Measurements from ENCODE around the gene KRT79. TPM values are rescaled to one million over a fixed set of nuclear protein-coding genes. Genes with fewer than 3 reads are reported as not detected.

Gene KRT79
- total RNA-seq, 1 experiment from 2014 or later = not detected

DNA sequence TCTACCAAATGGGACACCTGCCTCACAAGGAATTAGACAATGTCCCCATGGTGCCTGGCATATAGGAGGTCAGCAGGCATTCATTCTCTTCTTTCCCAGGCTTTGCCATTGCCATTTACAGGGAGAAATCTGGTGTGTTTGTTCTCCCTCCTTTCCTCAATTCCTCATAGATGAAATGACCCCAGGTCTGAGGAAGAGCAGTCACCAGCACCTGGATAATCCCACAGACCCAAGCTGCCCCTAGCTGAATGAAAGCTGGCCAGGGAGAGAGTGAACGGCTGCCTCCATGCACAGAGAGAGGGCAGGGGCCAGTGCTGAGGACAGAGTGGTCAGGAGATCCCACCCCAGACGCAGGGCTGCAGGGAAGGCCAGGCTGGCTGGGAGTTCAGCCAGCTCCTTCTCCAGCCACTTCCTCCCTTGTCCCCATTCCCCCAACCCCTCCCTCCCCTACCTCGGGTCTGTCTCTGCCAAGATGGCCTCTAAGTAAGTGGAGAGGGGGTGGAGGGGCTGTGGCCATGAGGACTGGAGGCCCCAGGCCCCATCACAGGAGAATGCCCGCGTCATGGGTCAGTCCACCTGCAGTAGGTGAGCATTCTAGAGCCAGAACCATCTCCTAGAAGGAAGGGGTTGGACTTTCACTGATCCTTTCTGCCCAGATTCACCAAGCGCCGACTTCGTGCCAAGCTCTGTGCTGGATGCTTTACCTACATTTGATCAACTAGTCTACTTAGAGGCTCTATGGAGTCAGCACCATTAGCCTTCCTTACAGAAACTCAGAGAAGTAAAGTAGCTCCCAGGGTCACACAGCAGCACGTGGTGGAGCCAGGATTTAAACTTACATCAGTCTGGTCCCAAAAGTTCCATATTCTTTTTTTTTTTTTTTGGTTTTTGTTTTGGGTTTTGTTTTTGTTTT, 18.2 kb downstream of the KRT79 start:
- Histone ChIP-seq H3K4me3 (no peak overlapping the region), H3K27me3 (no peaks in the 10 kb centered on the region), H3K9me3 (no peaks in the 10 kb centered on the region), H3K36me3 (no peaks in the 10 kb centered on the region)
- DNase-seq = no peak

- Histone ChIP-seq H3K27me3 (no peaks in the 10 kb centered on the region), H3K4me3 (no peak overlapping the region), H3K9me3 (no peaks in the 10 kb centered on the region), H3K36me3 (no peaks in the 10 kb centered on the region)
- DNase-seq = no peak
Measured at GRCh38 chr12:52815161-52815560, 18.9 kb downstream of the KRT79 start.

DNA sequence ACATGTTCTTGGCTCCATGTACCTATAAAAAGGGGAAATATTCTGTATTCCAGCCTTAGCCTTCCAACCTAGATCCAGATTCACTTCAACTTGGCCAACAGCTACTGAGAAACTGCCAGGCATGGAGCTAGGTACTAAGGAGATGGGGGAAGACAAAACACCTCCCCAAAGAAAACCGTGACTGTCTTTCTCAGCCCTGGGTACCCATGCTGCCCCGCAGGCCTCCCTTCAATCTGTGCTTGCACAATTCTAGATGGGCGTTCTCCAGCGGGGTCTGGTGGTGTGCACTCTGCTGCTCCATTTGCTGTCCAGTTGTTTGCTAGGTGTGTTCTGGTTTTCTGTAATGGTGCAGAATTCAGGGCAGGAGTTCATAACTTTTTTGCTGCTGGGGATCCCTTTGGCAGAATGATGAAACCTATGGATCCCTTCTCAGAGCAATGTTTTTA, 19.4 kb downstream of the KRT79 start:
- Histone ChIP-seq H3K36me3 (no peaks in the 10 kb centered on the region), H3K9me3 (no peaks in the 10 kb centered on the region), H3K27me3 (no peaks in the 10 kb centered on the region), H3K4me3 (no peak overlapping the region)
- no peak for DNase-seq

GRCh38 chr12:52813885-52814709, 20.0 kb downstream of the KRT79 start, which contains the start of gene KRT4:
TSS of gene KRT4 (minus strand) at chr12:52814116. CDS start at chr12:52814058, 58 bp downstream.
- no peak for DNase-seq
- Histone ChIP-seq H3K4me3 (no peak within 1 kb of the TSS), H3K36me3 (no peaks in the 10 kb centered on the region), H3K27me3 (no peaks in the 10 kb centered on the region), H3K9me3 (no peaks in the 10 kb centered on the region)

DNA sequence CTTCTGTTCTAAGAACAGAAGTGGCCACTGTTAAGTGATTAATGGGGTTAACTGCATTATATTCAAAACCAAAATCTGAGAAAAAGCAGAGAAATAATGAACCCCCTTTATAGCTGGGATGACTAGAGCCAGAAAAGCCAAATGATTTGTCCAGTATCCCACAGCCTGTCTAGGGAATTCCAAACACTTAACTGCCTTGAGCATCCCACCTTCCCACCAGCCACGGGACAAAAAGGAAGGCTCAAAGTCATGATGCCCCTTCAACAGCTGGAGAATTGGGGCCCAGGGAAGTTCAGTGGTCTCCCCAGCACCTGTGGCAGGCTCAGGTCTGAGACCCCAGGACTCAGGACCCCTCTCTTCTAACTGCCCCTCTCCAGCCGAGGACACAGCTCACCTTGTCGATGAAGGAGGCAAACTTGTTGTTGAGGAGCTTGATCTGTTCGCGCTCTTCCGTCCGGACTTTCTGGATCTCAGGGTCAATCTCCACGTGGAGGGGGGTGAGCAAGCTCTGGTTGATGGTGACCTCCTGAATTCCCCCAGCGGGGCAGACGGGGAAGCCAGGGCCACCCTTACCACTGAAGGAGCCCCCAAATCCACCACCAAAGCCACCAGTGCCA, 20.8 kb downstream of the KRT79 start:
- Histone ChIP-seq H3K4me3 (no peak overlapping the region), H3K9me3 (no peaks in the 10 kb centered on the region), H3K36me3 (no peaks in the 10 kb centered on the region), H3K27me3 (no peaks in the 10 kb centered on the region; the same call in 1 of the 2 replicates)
- DNase-seq = no peak

DNA sequence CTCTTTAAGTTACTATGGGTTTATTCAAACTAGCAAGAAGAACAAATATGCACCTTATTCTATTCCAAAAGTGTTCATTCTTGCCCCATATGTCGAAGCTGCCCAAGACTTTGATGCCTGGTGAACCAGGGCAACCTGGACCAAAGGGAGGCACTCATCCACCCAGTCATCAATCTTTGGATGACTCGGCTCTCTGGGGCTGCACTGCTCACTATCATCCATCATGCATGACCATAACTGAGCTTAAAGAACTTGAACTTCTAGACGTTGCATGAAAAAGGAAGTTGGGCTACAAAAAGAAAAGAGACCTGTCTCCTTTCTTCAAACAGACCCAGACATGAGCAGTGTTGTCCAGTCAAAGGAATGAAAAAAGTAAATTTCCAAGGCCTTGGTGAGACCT, 21.4 kb downstream of the KRT79 start:
- DNase-seq = no peak
- Histone ChIP-seq H3K36me3 (no peaks in the 10 kb centered on the region), H3K9me3 (no peaks in the 10 kb centered on the region), H3K27me3 (no peaks in the 10 kb centered on the region; the same call in 1 of the 2 replicates), H3K4me3 (no peak overlapping the region)

DNA sequence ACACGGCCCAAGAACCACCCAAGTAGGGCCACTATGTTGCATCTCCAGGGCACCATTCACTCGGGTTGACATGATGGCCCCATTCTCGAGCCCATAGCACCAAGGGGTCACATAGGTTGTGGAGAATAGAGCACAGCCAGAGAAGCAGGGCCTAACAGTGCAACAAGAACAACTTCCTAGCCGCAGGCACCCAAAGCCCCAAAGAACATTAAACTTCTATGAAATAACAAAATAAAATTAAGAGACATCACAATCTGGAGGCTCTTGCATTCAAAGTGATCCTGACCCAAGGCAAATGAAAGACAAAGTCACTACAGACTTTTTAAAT, 22.1 kb downstream of the KRT79 start:
- Histone ChIP-seq H3K27me3 (no peaks in the 10 kb centered on the region; the same call in 1 of the 2 replicates), H3K9me3 (no peaks in the 10 kb centered on the region), H3K36me3 (no peaks in the 10 kb centered on the region), H3K4me3 (no peak overlapping the region)
- no peak for DNase-seq

DNA sequence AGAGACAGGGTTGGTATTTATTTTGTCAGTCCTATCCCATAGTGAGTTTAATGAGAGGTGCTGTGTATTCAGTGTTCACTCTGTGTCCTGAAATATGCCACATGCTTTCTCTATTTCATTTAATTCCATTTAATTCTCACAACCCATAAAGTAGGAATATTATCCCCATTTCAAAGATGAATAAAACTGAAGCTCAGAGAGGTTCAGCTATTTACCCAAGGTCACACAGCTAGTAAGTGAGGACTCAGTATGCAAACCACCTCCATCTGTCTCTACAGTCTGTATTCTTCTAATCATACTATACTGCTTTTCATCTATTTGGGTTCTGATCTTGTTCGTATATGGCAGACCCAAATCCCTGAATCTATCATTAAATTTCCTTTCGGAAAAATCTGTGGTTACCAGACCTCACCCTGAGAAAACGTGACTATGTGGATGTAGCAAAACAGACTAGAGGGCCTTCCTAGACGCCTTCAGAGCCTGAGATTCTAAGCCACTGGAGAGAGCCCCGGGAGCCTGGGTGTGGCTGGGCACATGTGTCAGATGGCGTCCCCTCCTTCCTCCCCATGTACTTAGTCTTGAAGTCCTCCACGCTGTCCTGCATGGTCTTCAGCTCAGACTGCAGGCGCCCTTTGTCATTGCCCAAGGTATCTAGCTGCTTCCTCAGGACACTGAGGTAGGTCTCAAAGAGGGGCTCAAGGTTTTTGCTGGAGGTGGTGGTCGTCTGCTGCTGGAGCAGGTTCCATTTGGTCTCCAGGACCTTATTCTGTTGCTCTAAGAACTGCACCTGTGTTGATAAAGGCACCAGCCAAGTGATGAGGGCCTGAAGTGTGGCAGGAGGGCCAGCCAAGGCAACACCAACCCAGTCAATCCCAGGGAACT, 22.7 kb downstream of the KRT79 start:
- DNase-seq = no peak
- no peak overlapping the region for H3K4me3 ChIP-seq
- H3K9me3 ChIP-seq = no peaks in the 10 kb centered on the region
- H3K36me3 ChIP-seq = no peaks in the 10 kb centered on the region
- H3K27me3 ChIP-seq = no peaks in the 10 kb centered on the region; the same call in 1 of the 2 replicates

DNA sequence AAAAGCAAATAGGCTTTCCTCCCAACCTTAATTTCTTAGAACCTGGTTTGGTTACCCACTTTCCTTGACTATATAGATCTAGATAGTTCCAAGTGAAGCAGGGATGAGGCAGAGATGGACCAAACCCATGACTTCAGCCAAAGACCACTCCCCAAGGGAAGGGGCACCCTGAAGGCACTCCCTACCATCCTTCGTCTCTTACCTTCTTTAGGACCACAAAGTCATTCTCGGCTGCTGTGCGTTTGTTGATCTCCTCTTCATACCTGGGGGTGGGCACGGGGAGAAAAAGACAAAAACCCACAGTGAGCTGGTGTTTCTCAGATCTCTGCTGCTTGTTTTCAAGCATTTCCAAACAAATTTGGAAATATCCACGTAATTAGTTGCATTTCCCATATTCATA, 23.6 kb downstream of the KRT79 start:
- no peaks in the 10 kb centered on the region for H3K9me3 ChIP-seq
- no peak overlapping the region for H3K4me3 ChIP-seq
- DNase-seq = no peak
- H3K36me3 ChIP-seq = no peaks in the 10 kb centered on the region
- H3K27me3 ChIP-seq = no peaks in the 10 kb centered on the region; the same call in 1 of the 2 replicates

DNA sequence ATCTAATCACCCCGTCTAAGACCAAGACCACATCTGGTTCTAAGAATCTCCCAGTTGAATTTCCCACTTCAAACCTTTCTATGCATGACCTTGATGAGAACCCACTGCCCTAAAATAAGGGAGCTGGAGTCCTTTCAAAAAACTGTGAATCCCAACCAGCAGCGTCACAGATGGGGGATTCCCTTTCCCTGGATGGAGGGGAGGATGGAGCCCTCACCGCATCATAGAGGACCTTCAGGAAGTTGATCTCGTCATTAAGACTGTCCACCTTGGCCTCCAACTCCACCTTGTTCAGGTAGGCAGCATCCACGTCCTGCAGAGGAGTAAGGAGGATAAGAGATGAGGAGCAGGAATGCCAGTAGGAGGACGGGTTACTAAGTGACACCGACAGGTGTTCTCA, 24.9 kb downstream of the KRT79 start:
- DNase-seq = no peak
- Histone ChIP-seq H3K4me3 (no peak overlapping the region), H3K9me3 (no peaks in the 10 kb centered on the region), H3K36me3 (no peaks in the 10 kb centered on the region), H3K27me3 (no peaks in the 10 kb centered on the region; the same call in 1 of the 2 replicates)

DNA sequence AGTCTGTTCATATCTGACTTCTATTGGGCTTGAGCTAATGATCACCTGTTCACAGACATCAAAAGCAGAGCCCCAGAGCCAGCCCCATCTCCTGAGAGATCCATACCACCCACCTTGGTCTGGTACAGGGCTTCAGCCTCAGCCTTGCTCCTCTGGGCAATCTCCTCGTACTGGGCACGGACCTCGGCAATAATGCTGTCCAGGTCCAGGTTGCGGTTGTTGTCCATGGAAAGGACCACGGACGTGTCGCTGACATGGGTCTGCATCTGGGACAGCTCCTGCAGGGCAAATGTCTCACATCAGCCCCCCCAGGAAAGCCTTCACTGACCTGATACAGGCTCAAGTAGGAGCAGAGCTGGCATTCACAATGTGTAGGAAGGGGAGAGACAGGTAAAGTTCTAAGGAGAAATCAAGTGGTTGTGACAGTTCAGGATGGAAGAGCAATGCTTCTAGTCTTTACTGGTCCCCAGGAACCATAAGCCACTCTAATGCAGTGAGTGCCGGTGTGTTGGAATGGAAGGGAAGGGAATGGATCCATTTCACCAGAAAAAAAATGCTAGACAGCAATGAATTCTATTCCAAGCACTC, 25.4 kb downstream of the KRT79 start:
- Histone ChIP-seq H3K36me3 (no peaks in the 10 kb centered on the region), H3K9me3 (no peaks in the 10 kb centered on the region), H3K27me3 (no peaks in the 10 kb centered on the region; the same call in 1 of the 2 replicates), H3K4me3 (no peak overlapping the region)
- DNase-seq = no peak

DNA sequence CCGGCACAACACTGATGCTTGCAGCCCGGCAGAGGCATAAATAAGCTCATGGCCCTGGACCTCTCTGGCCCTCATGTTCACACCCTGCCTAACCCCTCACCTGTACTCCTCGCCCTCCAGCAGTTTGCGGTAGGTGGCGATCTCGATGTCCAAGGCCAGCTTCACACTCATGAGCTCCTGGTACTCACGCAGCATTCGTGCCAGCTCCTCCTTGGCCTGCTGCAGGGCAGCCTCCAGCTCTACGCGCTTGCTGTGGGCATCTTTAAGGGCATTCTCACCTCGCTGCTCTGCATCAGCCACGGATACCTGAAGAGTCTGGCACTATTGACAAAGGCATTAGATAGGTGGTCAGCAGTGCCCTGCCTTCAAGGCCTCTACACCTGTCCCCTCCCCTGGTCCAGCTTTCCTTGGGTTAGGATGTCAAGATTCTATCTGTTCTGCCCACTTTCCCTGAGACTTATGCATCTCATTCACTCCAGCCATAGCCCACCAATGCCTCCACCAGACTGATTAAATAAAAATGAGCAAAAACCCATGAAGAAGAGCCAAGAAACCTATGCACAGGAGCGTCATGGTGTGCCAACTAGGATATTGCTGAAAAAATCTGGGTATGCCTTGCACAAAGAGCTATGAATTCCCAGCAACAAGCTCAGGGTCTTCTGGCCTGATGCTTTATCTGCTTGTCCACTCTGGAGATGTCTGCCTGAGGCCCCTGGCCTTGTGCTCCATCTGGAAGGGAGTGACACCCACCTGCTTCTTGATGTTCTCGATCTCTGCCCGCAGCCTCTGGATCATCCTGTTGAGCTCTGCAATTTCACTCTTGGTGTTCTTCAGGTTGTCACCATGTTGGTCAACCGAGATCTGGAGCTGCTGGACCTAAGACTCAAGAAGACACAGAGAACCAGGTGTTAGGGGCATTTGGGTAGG, 26.3 kb downstream of the KRT79 start:
- no peak for DNase-seq

GRCh38 chr12:52806821-52807543, 27.1 kb downstream of the KRT79 start:
- H3K36me3 ChIP-seq = no peaks in the 10 kb centered on the region
- H3K9me3 ChIP-seq = no peaks in the 10 kb centered on the region
- H3K27me3 ChIP-seq = no peaks in the 10 kb centered on the region; the same call in 1 of the 2 replicates
- no peak overlapping the region for H3K4me3 ChIP-seq
- DNase-seq = no peak

More for the DNA sequence above, 26.3 kb downstream of the KRT79 start:
- Histone ChIP-seq H3K27me3 (no peaks in the 10 kb centered on the region; the same call in 1 of the 2 replicates), H3K4me3 (no peak overlapping the region), H3K9me3 (no peaks in the 10 kb centered on the region), H3K36me3 (no peaks in the 10 kb centered on the region)

DNA sequence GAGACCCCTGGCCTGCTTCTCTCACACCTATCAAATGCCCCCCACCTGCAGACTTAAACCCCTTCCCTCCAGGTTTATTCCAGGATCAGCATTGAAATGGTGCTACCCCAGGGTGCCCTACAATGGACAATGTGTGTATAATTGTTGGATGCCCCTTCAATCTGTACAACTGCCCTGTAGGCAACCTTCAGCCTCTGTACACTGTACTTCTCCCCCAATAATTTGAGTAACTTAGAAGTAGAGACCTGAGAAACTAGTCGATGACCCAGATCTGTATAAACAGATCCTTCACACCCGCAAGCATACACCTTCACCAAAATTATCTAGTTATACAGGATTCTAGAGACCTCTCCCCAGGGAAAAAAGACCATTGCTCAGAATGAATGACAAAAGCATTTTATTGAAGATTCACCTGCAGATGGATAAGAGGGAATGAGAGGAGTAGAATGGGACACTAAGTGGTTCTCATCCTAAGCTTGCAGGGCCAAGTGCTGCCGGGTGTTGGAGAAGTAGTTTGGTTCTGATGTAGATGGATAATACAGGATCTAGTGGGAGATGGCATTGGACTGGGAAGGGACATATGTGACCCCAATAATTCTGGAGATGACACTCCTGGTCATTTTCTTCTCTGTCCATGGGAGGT, 27.8 kb downstream of the KRT79 start:
- no peak overlapping the region for H3K4me3 ChIP-seq
- no peaks in the 10 kb centered on the region for H3K9me3 ChIP-seq
- no peaks in the 10 kb centered on the region; the same call in 1 of the 2 replicates for H3K27me3 ChIP-seq
- DNase-seq = no peak
- no peaks in the 10 kb centered on the region for H3K36me3 ChIP-seq

All from MG63 (cell line).